HEK293 (cell line): ENCODE results near the gene MYO9B.
A peak's percentile ranks its signal among the peaks of the same experiment; 100 is the strongest.

Source experiments
- CTCF ChIA-PET: fragments of 350-600 bp; formaldehyde crosslinking; extraction: SDS; loops from one replicate; lab custom pipeline; 2021; ENCODE audit warnings: antibody characterized with exemption; lab: Yijun Ruan, JAX
- POLR2A ChIA-PET: fragments of 300-600 bp; formaldehyde crosslinking; extraction: SDS; loops from one replicate; lab custom pipeline; 2020; ENCODE audit warnings: antibody characterized with exemption, inconsistent platforms; lab: Yijun Ruan, JAX
- H3K27ac ChIP-seq: fragments of 200-500 bp; sonication (Bioruptor generic); 2 replicates; pipeline ENCODE4 v1.5.1; 2014; ENCODE audit warnings: low read depth, low read length, control low read depth, inconsistent platforms; ENCODE audit errors: extremely low read depth
- H3K36me3 ChIP-seq, 2 experiments: fragments of 200-500 bp in 1 of 2; sonication (Bioruptor generic) in 1 of 2; 1 replicate in 1 of 2; 2 replicates in 1 of 2; pipeline ENCODE4 v1.5.1; 2014 to 2017; ENCODE audit warnings: inconsistent platforms in 2 of 2, low read length in 2 of 2; ENCODE audit not compliant: control insufficient read depth in 2 of 2, insufficient read depth in 1 of 2
- H3K4me1 ChIP-seq: fragments of 200-500 bp; sonication (Bioruptor generic); 2 replicates; pipeline ENCODE4 v1.5.1; 2014; ENCODE audit warnings: mild to moderate bottlenecking, low read length, inconsistent platforms; ENCODE audit not compliant: control insufficient read depth, insufficient read depth
- H3K4me3 ChIP-seq: 2 replicates; pipeline ENCODE4 v1.5.1; 2011; ENCODE audit warnings: low read depth, mild to moderate bottlenecking, control low read depth, low read length, moderate library complexity
- H3K9me3 ChIP-seq: fragments of 200-500 bp; sonication (Bioruptor generic); 2 replicates; pipeline ENCODE4 v1.5.1; 2014; ENCODE audit warnings: low read depth, low read length, inconsistent platforms; ENCODE audit not compliant: control insufficient read depth, insufficient read depth
- BCL11A ChIP-seq: fragments of 450-650 bp; formaldehyde crosslinking; IDR thresholded peaks from 2 replicates; pipeline ENCODE4 v1.5.1; 2016; ENCODE audit warnings: low read depth, missing biosample characterization, missing genetic modification characterization
- KLF1 ChIP-seq: fragments of 450-650 bp; formaldehyde crosslinking; IDR thresholded peaks from 2 replicates; pipeline ENCODE4 v1.5.1; 2016; ENCODE audit warnings: missing biosample characterization, missing genetic modification characterization
- KLF9 ChIP-seq: fragments of 450-650 bp; formaldehyde crosslinking; IDR thresholded peaks from 2 replicates; pipeline ENCODE4 v1.5.1; 2016; ENCODE audit warnings: missing biosample characterization, missing genetic modification characterization, low read depth
- PBX3 ChIP-seq: sonication (generic); formaldehyde crosslinking; IDR thresholded peaks from 2 replicates; pipeline ENCODE4 v1.8.1; 2022; ENCODE audit warnings: mild to moderate bottlenecking, moderate library complexity, missing genetic modification reagents
- PRDM4 ChIP-seq: fragments of 450-650 bp; formaldehyde crosslinking; IDR thresholded peaks from 2 replicates; pipeline ENCODE4 v1.5.1; 2017; ENCODE audit warnings: missing biosample characterization, missing genetic modification characterization
- SP2 ChIP-seq: fragments of 450-650 bp; formaldehyde crosslinking; IDR thresholded peaks from 2 replicates; pipeline ENCODE4 v1.5.1; 2016; ENCODE audit warnings: missing biosample characterization, missing genetic modification characterization
- SP3 ChIP-seq: fragments of 450-650 bp; formaldehyde crosslinking; IDR thresholded peaks from 2 replicates; pipeline ENCODE4 v1.5.1; 2016; ENCODE audit warnings: missing biosample characterization, missing genetic modification characterization
- YY2 ChIP-seq: fragments of 450-650 bp; formaldehyde crosslinking; IDR thresholded peaks from 2 replicates; pipeline ENCODE4 v1.5.1; 2016; ENCODE audit warnings: missing biosample characterization, missing genetic modification characterization
- ZNF274 ChIP-seq, 2 experiments: fragments of 200-500 bp in 1 of 2; fragments of 450-650 bp in 1 of 2; sonication (Bioruptor generic) in 1 of 2; formaldehyde crosslinking in 1 of 2; IDR thresholded peaks; 2 replicates each; pipeline versions ENCODE4 v1.5.1 to v1.6.1; 2014 to 2016; ENCODE audit warnings: borderline replicate concordance in 1 of 2, inconsistent platforms in 1 of 2, low read length in 1 of 2, missing biosample characterization in 1 of 2, missing genetic modification characterization in 1 of 2
- ZNF350 ChIP-seq: fragments of 450-650 bp; formaldehyde crosslinking; IDR thresholded peaks from 2 replicates; pipeline ENCODE4 v1.5.0; 2017; ENCODE audit warnings: missing biosample characterization, mild to moderate bottlenecking, missing genetic modification characterization
- ZNF560 ChIP-seq: fragments of 450-650 bp; formaldehyde crosslinking; IDR thresholded peaks from 2 replicates; pipeline ENCODE4 v1.5.1; 2017; ENCODE audit warnings: missing biosample characterization, missing genetic modification characterization, borderline replicate concordance
- ZNF571 ChIP-seq: fragments of 450-650 bp; formaldehyde crosslinking; IDR thresholded peaks from 2 replicates; pipeline ENCODE4 v1.5.0; 2017; ENCODE audit warnings: missing biosample characterization, missing genetic modification characterization
- ZNF585B ChIP-seq: fragments of 450-650 bp; formaldehyde crosslinking; IDR thresholded peaks from 2 replicates; pipeline ENCODE4 v1.5.1; 2016; ENCODE audit warnings: missing biosample characterization, missing genetic modification characterization
- ZNF596 ChIP-seq: fragments of 450-650 bp; IDR thresholded peaks from 2 replicates; pipeline ENCODE4 v1.5.0; 2018; ENCODE audit warnings: missing biosample characterization, mild to moderate bottlenecking, missing genetic modification characterization, moderate library complexity
- ZNF707 ChIP-seq: fragments of 450-650 bp; formaldehyde crosslinking; IDR thresholded peaks from 2 replicates; pipeline ENCODE4 v1.5.1; 2016; ENCODE audit warnings: missing biosample characterization, missing genetic modification characterization
- TF ChIP-seq, protein P1 (sequence below): fragments of 450-650 bp; formaldehyde crosslinking; IDR thresholded peaks from 2 replicates; pipeline ENCODE4; 2016; ENCODE audit warnings: missing biosample characterization, missing genetic modification characterization
- TF ChIP-seq, protein P2 (sequence below): fragments of 450-650 bp; IDR thresholded peaks from 2 replicates; pipeline ENCODE4 v1.5.1; 2018; ENCODE audit warnings: missing biosample characterization, missing genetic modification characterization

Gene MYO9B

GRCh38 chr19:17026706-17027534 lies 48.7 kb upstream of the MYO9B start, which contains the start of gene CPAMD8:
TSS of gene CPAMD8 (minus strand) at chr19:17026810. CDS start at chr19:17026642, 168 bp downstream.
- ChIA-PET POLR2A (no interaction called here), CTCF (interaction anchor here (0.6 kb wide), 1 partner anchor 241 kb away, joined by 5 read pairs; no protein-coding TSS in a partner anchor)
- Histone ChIP-seq H3K4me1 (no peaks in the 10 kb centered on the region), H3K9me3 (no peaks in the 10 kb centered on the region), H3K36me3 (no peaks in the 10 kb centered on the region), H3K4me3 (peak within 1 kb of the TSS; percentile 21), H3K27ac (no peak within 1 kb of the TSS)
- TF ChIP-seq ZNF707 (tag by site-specific recombination) (no peak), ZNF585B (tag by site-specific recombination) (no peak), SP2 (tag by site-specific recombination) (0 out of 2 replicates have a peak, but pooled peaks have one; percentile 22), KLF1 (peak; percentile 74), YY2 (tag by site-specific recombination) (no peak), SP3 (tag by site-specific recombination) (peak; percentile 28; the same call in 1 of the 2 replicates)
- TF ChIP-seq, protein P1, sequence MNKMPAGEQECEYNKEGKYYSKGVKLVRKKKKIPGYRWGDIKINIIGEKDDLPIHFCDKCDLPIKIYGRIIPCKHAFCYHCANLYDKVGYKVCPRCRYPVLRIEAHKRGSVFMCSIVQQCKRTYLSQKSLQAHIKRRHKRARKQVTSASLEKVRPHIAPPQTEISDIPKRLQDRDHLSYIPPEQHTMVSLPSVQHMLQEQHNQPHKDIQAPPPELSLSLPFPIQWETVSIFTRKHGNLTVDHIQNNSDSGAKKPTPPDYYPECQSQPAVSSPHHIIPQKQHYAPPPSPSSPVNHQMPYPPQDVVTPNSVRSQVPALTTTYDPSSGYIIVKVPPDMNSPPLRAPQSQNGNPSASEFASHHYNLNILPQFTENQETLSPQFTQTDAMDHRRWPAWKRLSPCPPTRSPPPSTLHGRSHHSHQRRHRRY, result no peak
- TF ChIP-seq, protein P2, sequence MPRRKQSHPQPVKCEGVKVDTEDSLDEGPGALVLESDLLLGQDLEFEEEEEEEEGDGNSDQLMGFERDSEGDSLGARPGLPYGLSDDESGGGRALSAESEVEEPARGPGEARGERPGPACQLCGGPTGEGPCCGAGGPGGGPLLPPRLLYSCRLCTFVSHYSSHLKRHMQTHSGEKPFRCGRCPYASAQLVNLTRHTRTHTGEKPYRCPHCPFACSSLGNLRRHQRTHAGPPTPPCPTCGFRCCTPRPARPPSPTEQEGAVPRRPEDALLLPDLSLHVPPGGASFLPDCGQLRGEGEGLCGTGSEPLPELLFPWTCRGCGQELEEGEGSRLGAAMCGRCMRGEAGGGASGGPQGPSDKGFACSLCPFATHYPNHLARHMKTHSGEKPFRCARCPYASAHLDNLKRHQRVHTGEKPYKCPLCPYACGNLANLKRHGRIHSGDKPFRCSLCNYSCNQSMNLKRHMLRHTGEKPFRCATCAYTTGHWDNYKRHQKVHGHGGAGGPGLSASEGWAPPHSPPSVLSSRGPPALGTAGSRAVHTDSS, result no peak

DNA sequence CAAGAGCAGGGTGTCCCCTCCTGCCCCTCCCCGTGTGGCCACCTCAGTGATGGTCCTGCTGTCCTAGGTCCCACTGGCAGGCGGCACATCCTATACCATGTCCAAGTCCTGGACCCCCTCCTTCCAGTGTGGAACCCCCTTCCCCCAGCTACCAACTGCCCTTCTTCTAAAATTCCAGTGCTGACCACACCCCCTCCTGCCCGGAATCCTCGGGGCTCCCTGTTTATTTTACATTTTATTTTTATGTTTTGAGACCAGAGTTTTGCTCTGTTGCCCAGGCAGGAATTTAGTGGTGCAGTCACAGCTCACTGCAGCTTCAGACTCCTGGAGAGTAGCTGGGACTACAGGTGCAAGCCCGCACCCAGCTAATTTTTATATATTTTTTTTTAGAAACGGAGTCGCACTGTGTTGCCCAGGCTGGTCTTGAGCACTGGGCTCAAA lies 48.0 kb upstream of the MYO9B start:
- no peaks in the 10 kb centered on the region for H3K4me1 ChIP-seq
- CTCF ChIA-PET, result interaction anchor here (0.6 kb wide), 1 partner anchor 332 kb away, joined by 3 read pairs; no protein-coding TSS in a partner anchor
- no peaks in the 10 kb centered on the region for H3K9me3 ChIP-seq
- no peak overlapping the region for H3K27ac ChIP-seq
- POLR2A ChIA-PET, result no interaction called here
- H3K36me3 ChIP-seq, result no peaks in the 10 kb centered on the region
- TF ChIP-seq PBX3 (CRISPR knock-in tag), result no peak
- no peak for TF ChIP-seq BCL11A (tag by site-specific recombination)
- no peak for TF ChIP-seq ZNF350
- TF ChIP-seq ZNF596, result no peak
- TF ChIP-seq ZNF560, result no peak
- TF ChIP-seq PRDM4 (tag by site-specific recombination), result no peak
- TF ChIP-seq ZNF571 (tag by site-specific recombination), result no peak
- no peak for TF ChIP-seq KLF9 (tag by site-specific recombination)
- no peak for TF ChIP-seq ZNF274 (IDR thresholded peaks at IDR 0.05; ENCODE audit: low read length)
- TF ChIP-seq ZNF274 (tag by site-specific recombination; IDR thresholded peaks at IDR 0.05; ENCODE audit: borderline replicate concordance), result no peak
- H3K4me3 ChIP-seq, result no peak overlapping the region
